GM23248 (cell line): ENCODE measurements around the gene SH3RF2.

ENCODE experiments used
- EZH2 ChIP-seq: fragments of 200-600 bp; sonication (generic); IDR thresholded peaks from 2 replicates; pipeline ENCODE4 v1.6.1; 2018; ENCODE audit warnings: antibody characterized with exemption, mild to moderate bottlenecking; ENCODE audit not compliant: insufficient read depth, poor library complexity, severe bottlenecking
- EZH2phosphoT487 ChIP-seq: fragments of 200-600 bp; sonication (generic); IDR thresholded peaks from 2 replicates; pipeline ENCODE4 v1.6.1; 2018; ENCODE audit warnings: antibody characterized with exemption, moderate library complexity, mild to moderate bottlenecking, low read depth; ENCODE audit not compliant: insufficient read depth

GRCh38 chr5:145934276-145934675 lies 2.1 kb upstream of the SH3RF2 start:
- no peak for TF ChIP-seq EZH2
- TF ChIP-seq EZH2phosphoT487: no peak
